SU-DHL-6 (cell line): Measurements from ENCODE around the gene FGA.

Source experiments
- H2AFZ ChIP-seq: fragments of 200-600 bp; sonication (generic); 2 replicates; pipeline ENCODE4 v1.6.1; 2014; ENCODE audit warnings: low read depth, mild to moderate bottlenecking, moderate library complexity, mixed read lengths, antibody characterized with exemption, low read length; ENCODE audit not compliant: severe bottlenecking
- H3F3A ChIP-seq: fragments of 200-600 bp; shearing (Covaris generic); 2 replicates; pipeline ENCODE4 v1.6.0; 2016; ENCODE audit warnings: antibody characterized with exemption, mild to moderate bottlenecking; ENCODE audit not compliant: insufficient read depth
- H3K27ac ChIP-seq: fragments of 200-600 bp; sonication (generic); 2 replicates; pipeline ENCODE4 v1.5.1; 2016; ENCODE audit warnings: low read depth, mild to moderate bottlenecking, low read length, moderate library complexity, mixed read lengths
- H3K27me3 ChIP-seq: fragments of 200-600 bp; sonication (generic), shearing (Covaris generic); 2 replicates; pipeline ENCODE4 v1.6.0; 2014; ENCODE audit warnings: mild to moderate bottlenecking, low read length
- H3K36me3 ChIP-seq: fragments of 200-600 bp; sonication (generic); 2 replicates; pipeline ENCODE4 v1.6.1; 2014; ENCODE audit warnings: mild to moderate bottlenecking, low read length, mixed read lengths
- H3K4me2 ChIP-seq: fragments of 300-600, 200-600 bp; shearing (Covaris generic), sonication (generic); 2 replicates; pipeline ENCODE4 v1.6.0; 2014; ENCODE audit warnings: low read length, low read depth, mild to moderate bottlenecking; ENCODE audit not compliant: poor library complexity, severe bottlenecking
- H3K4me3 ChIP-seq: fragments of 200-600 bp; sonication (generic); 2 replicates; pipeline ENCODE4 v1.5.1; 2014; ENCODE audit warnings: antibody characterized with exemption, low read length, mild to moderate bottlenecking, mixed read lengths; ENCODE audit not compliant: insufficient read depth, poor library complexity, severe bottlenecking
- H3K79me2 ChIP-seq: fragments of 200-600 bp; sonication (generic); 2 replicates; pipeline ENCODE4 v1.6.1; 2014; ENCODE audit warnings: mild to moderate bottlenecking, low read length, moderate library complexity; ENCODE audit not compliant: insufficient read depth
- H3K9ac ChIP-seq: fragments of 200-600 bp; sonication (generic); 2 replicates; pipeline ENCODE4 v1.7.0; 2014; ENCODE audit warnings: mild to moderate bottlenecking, low read length
- H3K9me2 ChIP-seq: fragments of 200-600 bp; sonication (generic); replicated peaks from 2 replicates; pipeline ENCODE4 v1.6.1; 2014; ENCODE audit warnings: low read length; ENCODE audit not compliant: insufficient read depth
- H3K9me3 ChIP-seq: fragments of 200-600 bp; sonication (generic); 2 replicates; pipeline ENCODE4 v1.6.1; 2014; ENCODE audit warnings: low read length, mixed read lengths; ENCODE audit not compliant: insufficient read depth
- H4K20me1 ChIP-seq: fragments of 200-600 bp; sonication (generic); 2 replicates; pipeline ENCODE4 v1.6.1; 2014; ENCODE audit warnings: low read depth, mild to moderate bottlenecking, antibody characterized with exemption, low read length, moderate library complexity, mixed read lengths
- CTCF ChIP-seq: fragments of 200-600 bp; sonication (generic); IDR thresholded peaks from one replicate; pipeline ENCODE4 v1.5.1; 2017; ENCODE audit warnings: antibody characterized with exemption, mild to moderate bottlenecking, low read length, moderate library complexity; ENCODE audit not compliant: insufficient read depth, poor library complexity, severe bottlenecking
- EZH2phosphoT487 ChIP-seq: fragments of 200-600 bp; sonication (generic), shearing (Covaris generic); conservative IDR thresholded peaks from 2 replicates; pipeline ENCODE4 v1.6.1; 2018; ENCODE audit warnings: mild to moderate bottlenecking, antibody characterized with exemption, low read length, moderate library complexity, mixed read lengths

Gene FGA

GRCh38 chr4:154593868-154594267 is 3.3 kb upstream of the FGA start:
- Histone ChIP-seq H3K27me3 (no peaks in the 10 kb centered on the region), H3K36me3 (no peaks in the 10 kb centered on the region)
- TF ChIP-seq EZH2phosphoT487 (no peak), CTCF (no peak)

GRCh38 chr4:154591890-154592289 is 1.3 kb upstream of the FGA start:
- Histone ChIP-seq H3K27ac (no peak overlapping the region), H4K20me1 (no peaks in the 10 kb centered on the region), H3K79me2 (no peaks in the 10 kb centered on the region), H3F3A (no peaks in the 10 kb centered on the region), H3K9me2 (no peaks in the 10 kb centered on the region), H2AFZ (no peak overlapping the region), H3K9me3 (no peaks in the 10 kb centered on the region), H3K27me3 (no peaks in the 10 kb centered on the region), H3K36me3 (no peaks in the 10 kb centered on the region), H3K9ac (no peak overlapping the region), H3K4me3 (no peak overlapping the region), H3K4me2 (no peak overlapping the region)
- TF ChIP-seq CTCF = no peak
- TF ChIP-seq EZH2phosphoT487 = no peak

More at GRCh38 chr4:154593868-154594267, 3.3 kb upstream of the FGA start:
- Histone ChIP-seq H3K4me3 (no peak overlapping the region), H3K9me2 (no peaks in the 10 kb centered on the region), H4K20me1 (no peaks in the 10 kb centered on the region), H3F3A (no peaks in the 10 kb centered on the region), H3K4me2 (no peak overlapping the region), H2AFZ (no peak overlapping the region), H3K9me3 (no peaks in the 10 kb centered on the region), H3K79me2 (no peaks in the 10 kb centered on the region), H3K9ac (no peak overlapping the region), H3K27ac (no peak overlapping the region)

GRCh38 chr4:154589296-154590197 is 995 bp downstream of the FGA start:
- Histone ChIP-seq H3K4me3 (no peak overlapping the region), H3K27me3 (no peaks in the 10 kb centered on the region), H3K9me3 (no peaks in the 10 kb centered on the region), H2AFZ (no peak overlapping the region), H3K4me2 (no peak overlapping the region), H3K36me3 (no peaks in the 10 kb centered on the region), H3K79me2 (no peaks in the 10 kb centered on the region), H3F3A (no peaks in the 10 kb centered on the region), H4K20me1 (no peaks in the 10 kb centered on the region), H3K9ac (no peak overlapping the region), H3K27ac (no peak overlapping the region), H3K9me2 (no peaks in the 10 kb centered on the region)
- TF ChIP-seq EZH2phosphoT487 (no peak), CTCF (no peak)
